Activated gamma-delta T cell (primary cell): ENCODE data around the gene DCLK1.
"Not testable (repeated sequence)": the region's sequence is repeated elsewhere in the genome, so short reads cannot be mapped to it uniquely, and the experiment has no call there.

Experiments used
- DNase-seq: peaks from one replicate; lab custom pipeline; 2025; lab: John Stamatoyannopoulos, UW

Gene DCLK1

GRCh38 chr13:35984776-35985453, 146.3 kb downstream of the DCLK1 start:
- DNase-seq = no peak

- DNase-seq = no peak
These were observed 146.9 kb downstream of the DCLK1 start for GRCh38 chr13:35984287-35984686.

GRCh38 chr13:35983703-35984102, 147.5 kb downstream of the DCLK1 start:
- DNase-seq = not testable (repeated sequence)

GRCh38 chr13:35983206-35983605, 148.0 kb downstream of the DCLK1 start:
- DNase-seq = no peak

GRCh38 chr13:35979361-35979951, 151.7 kb downstream of the DCLK1 start:
- DNase-seq = no peak

- DNase-seq = no peak
These were observed 152.4 kb downstream of the DCLK1 start for GRCh38 chr13:35978607-35979316.

GRCh38 chr13:35977060-35977459, 154.1 kb downstream of the DCLK1 start:
- no peak for DNase-seq

GRCh38 chr13:35976126-35976525, 155.1 kb downstream of the DCLK1 start:
- no peak for DNase-seq

- peak; percentile 7 for DNase-seq
These were observed 164.2 kb downstream of the DCLK1 start for GRCh38 chr13:35966951-35967350.

GRCh38 chr13:35966024-35966423, 165.2 kb downstream of the DCLK1 start:
- no peak for DNase-seq

- DNase-seq = no peak
These were observed 165.8 kb downstream of the DCLK1 start for GRCh38 chr13:35965226-35965927.

- DNase-seq = no peak
These were observed 166.4 kb downstream of the DCLK1 start for GRCh38 chr13:35964863-35965180.

GRCh38 chr13:35964011-35964862, 166.9 kb downstream of the DCLK1 start:
- DNase-seq = no peak

GRCh38 chr13:35961461-35962220, 169.5 kb downstream of the DCLK1 start:
- no peak for DNase-seq

GRCh38 chr13:35961002-35961401, 170.2 kb downstream of the DCLK1 start:
- no peak for DNase-seq

- no peak for DNase-seq
These were observed 173.2 kb downstream of the DCLK1 start for GRCh38 chr13:35957996-35958395.

GRCh38 chr13:35957241-35957731, 173.9 kb downstream of the DCLK1 start:
- no peak for DNase-seq

GRCh38 chr13:35956074-35956473, 175.1 kb downstream of the DCLK1 start:
- DNase-seq = no peak

GRCh38 chr13:35954207-35954560, 177.0 kb downstream of the DCLK1 start:
- no peak for DNase-seq

- no peak for DNase-seq
These were observed 177.5 kb downstream of the DCLK1 start for GRCh38 chr13:35953537-35954206.
